22Rv1 (cell line): ENCODE measurements around the gene S100A11.
A peak's percentile ranks its signal among the peaks of the same experiment; 100 is the strongest.

Source experiments
- H3K27ac ChIP-seq: fragments of 450-650 bp; 2 replicates; pipeline ENCODE4 v1.5.1; 2017
- ZFX ChIP-seq: fragments of 450-650 bp; IDR thresholded peaks from 2 replicates; pipeline ENCODE4 v1.6.1; 2017; ENCODE audit warnings: antibody characterized with exemption, borderline replicate concordance
- TF ChIP-seq, protein P1 (sequence below): fragments of 450-650 bp; IDR thresholded peaks from 2 replicates; pipeline ENCODE4 v1.5.1; 2017; ENCODE audit warnings: mild to moderate bottlenecking

S100A11 gene

DNA sequence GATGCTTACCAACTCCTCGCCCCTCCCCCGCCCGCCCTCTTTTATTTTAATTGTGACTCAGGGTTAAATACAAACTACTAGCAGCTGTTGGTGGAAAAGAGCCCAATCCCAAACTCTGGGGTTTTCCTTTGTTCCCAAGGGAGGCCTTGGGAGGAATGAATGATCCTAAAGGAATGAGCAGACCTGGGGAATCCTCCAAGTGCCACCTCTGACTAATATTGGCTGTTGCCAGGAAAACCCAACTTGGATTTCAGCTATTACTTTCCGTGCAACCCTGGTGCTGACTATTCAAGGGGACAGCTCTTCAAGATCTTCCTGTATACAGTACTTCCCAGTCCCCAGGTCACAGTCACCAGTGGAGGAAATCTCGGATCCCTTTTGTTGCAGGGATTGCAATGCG lies 41.8 kb downstream of the S100A11 start:
- H3K27ac ChIP-seq: peak overlapping the region; percentile 87
- no peak for TF ChIP-seq ZFX
- TF ChIP-seq, protein P1, sequence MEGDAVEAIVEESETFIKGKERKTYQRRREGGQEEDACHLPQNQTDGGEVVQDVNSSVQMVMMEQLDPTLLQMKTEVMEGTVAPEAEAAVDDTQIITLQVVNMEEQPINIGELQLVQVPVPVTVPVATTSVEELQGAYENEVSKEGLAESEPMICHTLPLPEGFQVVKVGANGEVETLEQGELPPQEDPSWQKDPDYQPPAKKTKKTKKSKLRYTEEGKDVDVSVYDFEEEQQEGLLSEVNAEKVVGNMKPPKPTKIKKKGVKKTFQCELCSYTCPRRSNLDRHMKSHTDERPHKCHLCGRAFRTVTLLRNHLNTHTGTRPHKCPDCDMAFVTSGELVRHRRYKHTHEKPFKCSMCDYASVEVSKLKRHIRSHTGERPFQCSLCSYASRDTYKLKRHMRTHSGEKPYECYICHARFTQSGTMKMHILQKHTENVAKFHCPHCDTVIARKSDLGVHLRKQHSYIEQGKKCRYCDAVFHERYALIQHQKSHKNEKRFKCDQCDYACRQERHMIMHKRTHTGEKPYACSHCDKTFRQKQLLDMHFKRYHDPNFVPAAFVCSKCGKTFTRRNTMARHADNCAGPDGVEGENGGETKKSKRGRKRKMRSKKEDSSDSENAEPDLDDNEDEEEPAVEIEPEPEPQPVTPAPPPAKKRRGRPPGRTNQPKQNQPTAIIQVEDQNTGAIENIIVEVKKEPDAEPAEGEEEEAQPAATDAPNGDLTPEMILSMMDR: no peak

DNA sequence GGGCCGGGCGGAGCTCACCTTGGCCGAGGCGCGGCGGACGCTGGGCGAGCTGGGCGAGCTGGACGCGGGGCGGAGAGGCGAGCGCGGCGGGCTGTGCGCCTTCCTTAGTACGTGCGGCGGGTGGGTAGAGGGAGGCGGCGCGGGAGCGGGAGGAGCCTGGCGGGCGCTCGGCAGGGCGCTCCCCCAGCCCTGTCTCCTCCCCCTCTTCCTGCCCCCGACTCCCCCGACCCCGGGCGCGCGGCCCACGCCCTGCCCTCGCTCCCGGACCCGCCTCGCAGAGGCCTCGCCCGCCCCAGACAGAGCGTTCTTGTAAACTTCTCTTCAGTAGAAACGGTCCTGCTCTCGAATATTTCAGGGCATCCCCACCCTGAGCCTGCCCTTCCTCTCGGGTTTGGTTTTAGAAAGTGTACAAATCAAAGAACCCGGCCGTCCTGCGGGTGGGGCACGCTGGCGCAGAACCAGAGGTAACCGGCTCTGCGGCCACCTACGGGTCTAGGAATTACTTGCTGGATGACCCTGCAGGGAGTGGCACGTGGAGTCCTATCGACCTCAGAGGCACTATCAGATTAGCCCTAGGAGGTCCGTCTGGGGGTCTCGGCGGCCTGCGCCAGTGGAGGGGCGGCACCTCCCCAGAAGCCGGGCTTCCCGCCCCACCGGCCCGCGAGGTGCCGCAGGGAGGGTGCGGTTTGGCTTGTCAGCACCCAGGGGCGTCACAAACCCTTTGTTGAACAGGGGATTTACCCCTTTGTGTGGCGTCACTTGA lies 42.9 kb downstream of the S100A11 start, which contains the start of gene S100A10:
Gene S100A10, minus strand, starts transcription at position 126 of the 763 bp plus-strand sequence. CDS start 7,629 bp downstream, outside the sequence.
- H3K27ac ChIP-seq: peak within 1 kb of the TSS; percentile 87
- no peak for TF ChIP-seq ZFX
- TF ChIP-seq, protein P1: no peak; the same call in 1 of the 2 replicates

GRCh38 chr1:151993084-151993733 lies 43.6 kb downstream of the S100A11 start:
- TF ChIP-seq ZFX: no peak
- TF ChIP-seq, protein P1: no peak
- H3K27ac ChIP-seq: peak overlapping the region; percentile 87

DNA sequence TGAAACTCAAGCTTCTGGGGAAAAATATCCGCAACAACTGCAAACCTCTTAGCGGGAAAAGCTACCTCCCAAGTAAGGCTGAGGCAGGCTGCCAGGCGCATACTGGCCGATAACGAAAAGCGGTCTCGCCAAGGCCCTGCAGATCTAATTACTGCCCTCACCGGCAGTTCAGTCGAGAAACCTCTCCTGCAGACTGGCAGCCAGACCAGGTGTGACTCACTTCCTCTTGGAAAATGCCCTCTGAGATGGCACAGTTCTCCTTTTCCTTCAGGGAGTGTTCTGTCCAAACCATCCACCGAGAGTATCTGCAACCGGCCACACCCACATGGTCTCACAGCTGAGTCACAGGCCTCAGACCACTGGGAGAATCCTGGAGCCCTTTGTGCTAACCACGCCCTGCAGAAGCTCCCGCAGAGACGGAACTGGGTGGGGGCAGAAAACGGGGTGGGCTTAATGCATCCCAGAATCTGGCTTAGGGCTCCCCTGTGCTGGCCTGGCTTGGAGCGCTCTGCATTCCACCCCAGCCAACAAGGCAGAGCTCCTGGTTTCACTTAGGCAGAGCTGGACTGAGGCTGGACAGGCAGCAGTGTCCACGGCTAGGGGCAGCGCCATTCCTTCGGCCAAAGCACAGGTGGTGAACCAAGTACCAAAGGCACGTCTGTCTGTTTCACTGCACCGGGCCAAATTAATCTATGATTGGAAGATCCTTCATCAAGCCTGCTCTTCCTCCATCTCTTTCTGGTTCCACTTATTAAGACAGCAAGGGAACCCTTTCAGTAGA lies 44.3 kb downstream of the S100A11 start:
- TF ChIP-seq, protein P1: no peak
- no peak for TF ChIP-seq ZFX

DNA sequence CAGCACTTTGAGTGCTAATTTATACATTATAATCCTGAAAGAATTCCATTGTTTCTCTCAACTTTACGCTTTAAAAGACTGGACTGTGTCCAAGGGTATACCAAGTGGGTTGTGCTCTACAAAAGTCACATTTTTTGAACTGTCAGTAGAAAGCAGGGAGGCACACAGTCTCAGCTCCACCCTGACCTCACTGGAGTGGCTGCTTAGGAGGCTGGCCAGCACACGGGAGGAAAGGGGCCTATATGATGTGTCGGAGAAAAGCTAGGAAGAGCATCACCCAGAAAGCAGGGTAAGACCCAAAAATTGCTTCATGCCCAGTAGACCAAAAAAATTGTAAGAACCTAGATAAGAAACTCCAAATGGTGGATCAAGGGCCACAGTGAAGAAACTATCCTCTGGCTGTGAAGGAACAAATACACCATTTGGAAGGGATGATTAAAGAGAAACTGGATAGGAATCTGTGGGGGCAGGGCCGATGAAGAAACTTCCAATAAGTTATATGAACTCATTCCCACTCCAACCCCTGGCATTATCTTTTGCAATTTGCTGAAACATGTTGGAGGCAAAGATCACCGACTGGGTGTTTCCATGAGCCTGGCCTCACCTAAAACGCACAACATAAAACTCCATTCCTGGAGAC lies 45.0 kb downstream of the S100A11 start:
- no peak for TF ChIP-seq ZFX
- TF ChIP-seq, protein P1: no peak
- peak overlapping the region; percentile 87 for H3K27ac ChIP-seq

More for the DNA sequence above, 44.3 kb downstream of the S100A11 start:
- H3K27ac ChIP-seq: peak overlapping the region; percentile 87

DNA sequence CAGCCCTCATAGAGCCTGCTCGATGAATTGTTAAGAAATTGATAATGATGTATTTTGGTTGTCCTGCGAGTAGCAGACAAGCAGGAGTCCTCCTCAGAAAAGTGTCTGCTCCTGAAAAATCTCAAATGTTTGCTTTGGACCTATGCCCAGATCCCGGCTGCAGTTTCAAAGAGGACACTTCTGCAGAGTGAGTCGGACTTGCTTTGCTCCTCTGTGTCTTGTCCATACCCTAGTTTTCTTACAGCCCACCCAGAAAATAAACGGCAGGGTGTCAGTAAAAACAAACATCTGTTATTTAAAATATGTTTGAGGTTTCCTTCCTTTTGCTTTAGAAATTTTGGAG lies 46.0 kb downstream of the S100A11 start:
- no peak for TF ChIP-seq ZFX
- TF ChIP-seq, protein P1: no peak
- H3K27ac ChIP-seq: peak overlapping the region; percentile 87
